Stimulated activated naive CD8-positive, alpha-beta T cell treated with anti-CD3 and anti-CD28 coated beads, Interleukin-15, amount 100 ng/mL, for 72 hours (primary cell): ENCODE results near the gene DYNLT2B.
A peak's percentile ranks its signal among the peaks of the same experiment; 100 is the strongest.
"Not testable (repeated sequence)": the region's sequence is repeated elsewhere in the genome, so short reads cannot be mapped to it uniquely, and the experiment has no call there.

ENCODE experiments used
- ATAC-seq: fragments of 150-1000 bp; cut with Tn5 transposase; 2 replicates; pipeline ENCODE4 v1.10.0; 2021; ENCODE audit warnings: mild to moderate bottlenecking, moderate library complexity
- DNase-seq, 2 donors: peaks; one replicate each; pipeline ENCODE4 v3.0.0; 2021 to 2022
- H3K27ac Mint-ChIP-seq, 2 donors: one replicate each; pipeline ENCODE4 v1.8.0; 2022; ENCODE audit warnings: mild to moderate bottlenecking in 2 of 2, mixed read lengths in 2 of 2, moderate library complexity in 2 of 2
- H3K27me3 Mint-ChIP-seq: one replicate; pipeline ENCODE4 v1.8.0; 2022; ENCODE audit warnings: mixed read lengths
- H3K4me1 Mint-ChIP-seq: one replicate; pipeline ENCODE4 v1.8.0; 2022; ENCODE audit warnings: mild to moderate bottlenecking, mixed read lengths
- H3K4me3 Mint-ChIP-seq, 2 donors: one replicate each; pipeline ENCODE4 v1.8.0; 2022; ENCODE audit warnings: mild to moderate bottlenecking in 2 of 2, mixed read lengths in 2 of 2, moderate library complexity in 1 of 2
- H3K9me3 Mint-ChIP-seq, 2 donors: one replicate each; pipeline ENCODE4 v1.8.0; 2022; ENCODE audit warnings: mixed read lengths in 2 of 2

DYNLT2B gene

DNA sequence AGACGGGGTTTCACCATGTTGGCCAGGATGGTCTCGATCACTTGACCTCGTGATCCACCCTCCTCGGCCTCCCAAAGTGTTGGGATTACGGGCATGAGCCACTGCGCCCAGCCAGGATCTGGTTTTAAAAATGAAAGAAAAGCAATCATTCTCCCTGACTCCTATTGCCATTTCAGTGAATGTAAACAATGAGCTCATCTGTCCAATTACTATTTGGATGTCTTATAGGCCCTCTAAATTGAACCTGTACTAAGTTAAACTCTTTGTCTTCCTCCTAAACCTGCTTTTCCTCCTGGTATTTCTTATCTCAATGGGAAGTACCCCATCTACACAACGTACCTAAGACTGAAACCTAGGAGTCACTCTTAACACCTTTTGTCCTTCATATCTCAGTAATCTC is 54.2 kb downstream of the DYNLT2B start:
- no peaks in the 10 kb centered on the region for H3K27me3 Mint-ChIP-seq
- no peaks in the 10 kb centered on the region for H3K9me3 Mint-ChIP-seq
- peaks cover 7% of the 10 kb centered on the region for H3K4me1 Mint-ChIP-seq
- no peak for DNase-seq
- H3K27ac Mint-ChIP-seq = peak overlapping the region; percentile 35 to 59
- H3K4me3 Mint-ChIP-seq = no peak overlapping the region
- ATAC-seq = no peak

DNA sequence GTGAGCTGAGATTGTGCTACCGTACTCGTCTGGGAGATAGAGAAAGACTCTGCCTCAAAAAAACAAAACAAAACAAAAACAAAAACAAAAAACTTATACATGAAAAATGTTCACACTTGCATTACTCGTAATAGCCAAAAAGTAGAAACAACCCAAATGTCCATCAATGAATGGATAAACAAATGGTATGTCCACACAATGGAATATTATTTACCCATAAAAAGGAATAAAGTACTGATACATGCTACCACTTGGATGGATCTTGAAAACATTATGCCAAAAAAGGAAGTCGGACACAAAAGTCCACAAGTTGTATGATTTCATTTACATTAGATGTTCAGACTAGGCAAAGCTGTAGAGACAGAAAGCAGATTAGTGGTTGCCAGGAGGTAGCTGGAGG is 57.3 kb downstream of the DYNLT2B start:
- Mint-ChIP-seq H3K9me3 (no peaks in the 10 kb centered on the region), H3K4me1 (peaks cover 7% of the 10 kb centered on the region), H3K27ac (no peak overlapping the region), H3K4me3 (no peak overlapping the region), H3K27me3 (no peaks in the 10 kb centered on the region)
- ATAC-seq = no peak
- DNase-seq = no peak

DNA sequence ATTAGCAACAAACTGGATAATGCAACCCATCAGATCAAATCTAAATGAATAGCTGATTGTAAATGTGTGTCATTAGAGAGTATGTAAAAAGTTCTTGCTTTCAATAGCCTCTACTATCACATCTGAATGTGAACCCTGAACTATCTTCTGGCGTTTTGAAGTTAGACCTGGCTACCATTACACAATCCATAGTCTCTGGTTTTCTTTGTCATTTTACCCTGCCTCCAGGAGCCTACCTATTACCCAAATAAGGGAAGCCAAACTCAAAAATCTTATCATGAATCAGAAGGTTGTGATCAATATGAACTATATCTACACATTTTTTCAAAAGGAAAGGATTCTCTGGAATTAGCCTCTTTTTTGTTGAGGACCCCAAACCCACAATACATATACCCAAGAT is 62.3 kb downstream of the DYNLT2B start:
- H3K9me3 Mint-ChIP-seq = no peaks in the 10 kb centered on the region
- H3K4me3 Mint-ChIP-seq = no peak overlapping the region
- H3K4me1 Mint-ChIP-seq = no peaks in the 10 kb centered on the region
- no peak for DNase-seq
- no peaks in the 10 kb centered on the region for H3K27me3 Mint-ChIP-seq
- no peak for ATAC-seq
- H3K27ac Mint-ChIP-seq = no peak overlapping the region

DNA sequence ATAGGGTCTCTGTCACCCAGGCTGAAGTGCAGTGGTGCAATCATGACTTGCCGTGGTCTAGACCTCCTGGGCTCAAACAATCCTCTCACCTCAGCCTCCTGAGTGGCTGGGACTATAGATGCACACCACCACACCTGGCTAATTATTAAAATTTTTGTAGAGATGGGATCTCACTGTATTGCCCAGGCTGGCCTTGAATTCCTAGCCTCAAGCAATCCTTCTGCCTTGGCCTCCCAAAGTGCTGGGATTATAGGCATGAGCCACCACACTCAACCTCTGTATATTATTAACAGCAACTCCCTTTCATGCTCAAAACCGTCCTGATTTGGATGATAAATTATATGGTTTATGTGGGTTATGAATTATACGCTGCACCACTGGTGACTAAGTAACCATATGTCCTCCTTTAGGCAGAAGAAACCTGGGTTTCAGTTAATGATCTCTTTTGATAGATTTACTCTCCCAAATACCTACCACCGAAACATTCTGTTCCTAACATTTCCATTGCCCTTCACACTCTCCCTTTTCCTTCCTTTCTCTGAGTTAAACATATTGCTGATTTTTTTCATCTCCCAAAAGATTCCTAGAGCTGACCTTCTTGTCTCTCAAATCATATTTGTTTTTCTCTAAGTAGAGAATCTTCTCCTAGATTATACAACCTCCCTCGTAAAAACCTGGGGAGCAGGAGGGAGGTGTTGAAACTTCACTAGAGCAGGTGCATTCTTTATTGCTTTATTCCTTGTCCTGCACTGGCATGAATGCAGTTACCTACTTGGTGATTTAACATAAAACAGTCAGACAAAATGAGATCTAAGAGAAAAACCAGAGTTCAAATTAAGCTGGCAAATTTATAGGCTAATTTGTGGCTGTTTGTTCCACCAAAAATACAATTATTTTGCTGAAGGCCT is 63.4 kb downstream of the DYNLT2B start:
- Mint-ChIP-seq H3K4me1 (no peaks in the 10 kb centered on the region), H3K9me3 (no peaks in the 10 kb centered on the region)
- ATAC-seq = no peak

DNA sequence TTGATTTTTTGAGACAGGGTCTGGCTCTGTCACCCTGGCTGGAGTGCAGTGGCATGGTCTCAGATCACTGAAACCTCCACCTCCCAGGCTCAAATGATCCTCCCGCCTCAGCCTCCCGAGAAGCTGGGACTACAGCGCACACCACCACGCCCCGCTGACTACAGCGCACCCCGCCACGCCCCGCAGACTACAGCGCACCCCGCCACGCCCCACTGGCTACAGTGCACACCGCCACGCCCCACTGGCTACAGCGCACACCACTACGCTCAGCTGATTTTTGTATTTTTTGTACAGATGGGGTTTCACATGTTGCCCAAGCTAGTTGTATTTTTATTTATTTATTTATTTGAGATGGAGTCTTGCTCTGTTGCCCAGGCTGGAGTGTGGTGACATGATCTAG is 66.1 kb downstream of the DYNLT2B start:
- H3K9me3 Mint-ChIP-seq = no peaks in the 10 kb centered on the region
- no peaks in the 10 kb centered on the region for H3K4me1 Mint-ChIP-seq
- H3K27me3 Mint-ChIP-seq = no peaks in the 10 kb centered on the region
- H3K27ac Mint-ChIP-seq = no peak overlapping the region
- H3K4me3 Mint-ChIP-seq = no peak overlapping the region
- DNase-seq = no peak
- no peak for ATAC-seq

More for the DNA sequence above, 63.4 kb downstream of the DYNLT2B start:
- DNase-seq = no peak
- peak overlapping the region in 1 of 2 donors; percentile 1 for H3K27ac Mint-ChIP-seq
- no peaks in the 10 kb centered on the region for H3K27me3 Mint-ChIP-seq
- H3K4me3 Mint-ChIP-seq = no peak overlapping the region

DNA sequence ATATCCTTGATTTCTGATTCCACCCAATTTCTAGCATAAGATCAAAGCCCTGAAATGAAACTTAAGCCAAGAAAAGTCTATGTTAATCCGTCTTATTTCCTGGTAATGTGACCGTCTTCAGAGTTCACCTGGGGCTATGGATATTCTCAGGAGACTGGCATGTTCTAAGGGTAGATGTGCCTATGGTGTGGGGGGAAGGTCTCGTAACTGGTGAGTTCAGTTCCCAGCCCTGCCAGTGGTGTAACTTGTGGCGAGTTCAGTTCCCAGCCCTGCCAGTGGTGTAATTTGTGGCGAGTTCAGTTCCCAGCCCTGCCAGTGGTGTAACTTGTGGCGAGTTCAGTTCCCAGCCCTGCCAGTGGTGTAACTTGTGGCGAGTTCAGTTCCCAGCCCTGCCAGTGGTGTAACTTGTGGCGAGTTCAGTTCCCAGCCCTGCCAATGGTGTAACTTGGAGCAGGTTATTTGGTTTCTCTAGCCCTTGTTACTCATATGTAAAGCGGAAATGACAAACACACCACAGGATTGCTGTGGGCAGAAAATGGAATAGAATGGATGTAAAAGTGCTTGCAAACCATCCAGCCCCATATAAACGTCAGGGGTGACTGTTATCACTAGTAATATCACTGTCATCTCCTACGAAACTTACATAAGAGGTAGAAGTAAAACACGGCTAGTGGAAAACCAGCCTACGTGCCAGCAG is 71.3 kb downstream of the DYNLT2B start:
- Mint-ChIP-seq H3K27me3 (no peaks in the 10 kb centered on the region), H3K9me3 (no peaks in the 10 kb centered on the region), H3K27ac (no peak overlapping the region), H3K4me1 (no peaks in the 10 kb centered on the region), H3K4me3 (no peak overlapping the region)
- DNase-seq (no peak), ATAC-seq (no peak)

DNA sequence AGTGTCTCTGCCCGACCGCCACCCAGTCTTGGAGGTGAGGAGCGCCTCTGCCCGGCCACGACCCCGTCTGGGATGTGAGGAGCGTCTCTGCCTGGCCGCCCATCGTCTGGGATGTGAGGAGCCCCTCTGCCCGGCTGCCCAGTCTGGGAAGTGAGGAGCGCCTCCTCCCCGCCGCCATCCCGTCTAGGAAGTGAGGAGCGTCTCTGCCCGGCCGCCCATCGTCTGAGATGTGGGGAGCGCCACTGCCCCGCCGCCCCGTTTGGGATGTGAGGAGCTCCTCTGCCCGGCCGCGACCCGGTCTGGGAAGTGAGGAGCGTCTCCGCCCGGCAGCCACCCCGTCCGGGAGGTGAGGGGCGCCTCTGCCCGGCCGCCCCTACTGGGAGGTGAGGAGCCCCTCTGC is 73.9 kb downstream of the DYNLT2B start:
- not testable (repeated sequence) for H3K9me3 Mint-ChIP-seq, DNase-seq, ATAC-seq, H3K27me3 Mint-ChIP-seq, H3K4me1 Mint-ChIP-seq, H3K4me3 Mint-ChIP-seq
- H3K27ac Mint-ChIP-seq = peak overlapping the region in 1 of 2 donors; percentile 63

DNA sequence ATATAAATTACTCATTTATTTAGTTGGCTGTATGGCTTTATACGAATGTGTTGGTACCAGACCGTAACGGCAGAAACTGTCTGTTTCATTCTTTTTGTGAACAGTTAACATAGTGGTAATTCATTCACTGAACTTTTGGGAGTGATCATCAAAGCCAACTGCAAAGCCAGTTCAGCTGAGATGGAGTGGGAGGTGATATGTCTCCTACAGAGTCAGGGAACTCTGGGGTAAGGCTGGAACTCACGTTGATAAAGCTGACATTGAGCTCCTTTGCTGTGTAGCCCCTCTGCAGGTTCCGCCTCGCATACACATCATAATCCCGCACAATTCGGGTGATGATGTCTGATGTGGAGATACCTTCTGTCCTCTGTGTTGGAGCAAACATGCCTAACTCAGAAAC is 76.3 kb downstream of the DYNLT2B start:
- Mint-ChIP-seq H3K27ac (no peak overlapping the region), H3K4me3 (no peak overlapping the region), H3K27me3 (no peaks in the 10 kb centered on the region), H3K9me3 (no peaks in the 10 kb centered on the region), H3K4me1 (peaks cover 9% of the 10 kb centered on the region)
- DNase-seq = no peak
- ATAC-seq = no peak
